Trophoblast cell (in vitro differentiated cells and primary cell): ENCODE data around the gene TNFRSF14.

Source experiments
- DNase-seq, 2 donors: peaks; one replicate each; pipeline ENCODE4 v3.0.0-alpha.2; 2016
- H2AFZ ChIP-seq: 2 replicates; pipeline ENCODE4 v1.6.1; 2013; ENCODE audit warnings: low read length, moderate library complexity, mild to moderate bottlenecking; ENCODE audit not compliant: insufficient read depth, poor library complexity
- H2AK5ac ChIP-seq: 2 replicates; pipeline ENCODE4 v1.6.1; 2013; ENCODE audit warnings: mild to moderate bottlenecking, low read length
- H2BK120ac ChIP-seq: 2 replicates; pipeline ENCODE4 v1.6.1; 2013; ENCODE audit warnings: low read length, mild to moderate bottlenecking, moderate library complexity; ENCODE audit not compliant: insufficient read depth, poor library complexity
- H2BK12ac ChIP-seq: 2 replicates; pipeline ENCODE4 v1.6.1; 2013; ENCODE audit warnings: mild to moderate bottlenecking, low read length, moderate library complexity
- H2BK5ac ChIP-seq: 2 replicates; pipeline ENCODE4 v1.6.1; 2013; ENCODE audit warnings: low read length, low read depth, moderate library complexity, mild to moderate bottlenecking; ENCODE audit not compliant: poor library complexity
- H3K14ac ChIP-seq: 2 replicates; pipeline ENCODE4 v1.6.1; 2013; ENCODE audit warnings: mild to moderate bottlenecking, low read length
- H3K18ac ChIP-seq: 2 replicates; pipeline ENCODE4 v1.6.1; 2013; ENCODE audit warnings: mild to moderate bottlenecking, low read length
- H3K23ac ChIP-seq: 2 replicates; pipeline ENCODE4 v1.6.1; 2013; ENCODE audit warnings: low read length
- H3K27ac ChIP-seq: 2 replicates; pipeline ENCODE4 v1.5.1; 2013; ENCODE audit warnings: low read depth, mild to moderate bottlenecking, inconsistent platforms, low read length, moderate library complexity
- H3K27me3 ChIP-seq: 2 replicates; pipeline ENCODE4 v1.6.1; 2013; ENCODE audit warnings: inconsistent platforms, mild to moderate bottlenecking, low read length, moderate library complexity; ENCODE audit not compliant: insufficient read depth
- H3K36me3 ChIP-seq, 2 experiments: 1 replicate in 1 of 2; 2 replicates in 1 of 2; pipeline ENCODE4 v1.6.1; 2013; ENCODE audit warnings: low read length in 2 of 2, mild to moderate bottlenecking in 2 of 2, moderate library complexity in 1 of 2; ENCODE audit not compliant: insufficient read depth in 2 of 2, control insufficient read depth in 1 of 2
- H3K4ac ChIP-seq: 2 replicates; pipeline ENCODE4 v1.6.1; 2013; ENCODE audit warnings: low read depth, mild to moderate bottlenecking, low read length, moderate library complexity
- H3K4me1 ChIP-seq, 2 experiments: 1 replicate in 1 of 2; 2 replicates in 1 of 2; pipeline ENCODE4 v1.6.1; 2013; ENCODE audit warnings: low read length in 2 of 2, mild to moderate bottlenecking in 2 of 2, moderate library complexity in 1 of 2; ENCODE audit not compliant: insufficient read depth in 2 of 2, control insufficient read depth in 1 of 2
- H3K4me2 ChIP-seq: 2 replicates; pipeline ENCODE4 v1.6.1; 2013; ENCODE audit warnings: inconsistent platforms, mild to moderate bottlenecking, low read length, moderate library complexity
- H3K4me3 ChIP-seq: 2 replicates; pipeline ENCODE4 v1.5.1; 2013; ENCODE audit warnings: mild to moderate bottlenecking, low read depth, low read length, inconsistent platforms
- H3K79me1 ChIP-seq: one replicate; pipeline ENCODE4 v1.6.1; 2013; ENCODE audit warnings: low read length
- H3K79me2 ChIP-seq: 2 replicates; pipeline ENCODE4 v1.6.1; 2013; ENCODE audit warnings: low read length, mild to moderate bottlenecking; ENCODE audit not compliant: control insufficient read depth, insufficient read depth, poor library complexity
- H3K9ac ChIP-seq: 2 replicates; pipeline ENCODE4 v1.6.1; 2013; ENCODE audit warnings: mild to moderate bottlenecking, low read length
- H3K9me3 ChIP-seq: 2 replicates; pipeline ENCODE4 v1.6.1; 2013; ENCODE audit warnings: low read depth, mild to moderate bottlenecking, control low read depth, inconsistent platforms, low read length; ENCODE audit not compliant: insufficient read depth
- H4K12ac ChIP-seq: 2 replicates; pipeline ENCODE4 v1.6.1; 2013; ENCODE audit warnings: low read depth, mild to moderate bottlenecking, low read length, moderate library complexity
- H4K8ac ChIP-seq: 2 replicates; pipeline ENCODE4 v1.6.1; 2013; ENCODE audit warnings: low read depth, mild to moderate bottlenecking, low read length, moderate library complexity
- H4K91ac ChIP-seq: one replicate; pipeline ENCODE4 v1.6.1; 2013; ENCODE audit warnings: low read depth, mild to moderate bottlenecking, low read length, moderate library complexity
- WGBS: extraction: QIAGEN DNeasy Blood & Tissue Kit; methylation state at CpG from one replicate; pipeline ENCODE4 v1.1.7; 2013; ENCODE audit warnings: missing lambda C conversion rate; ENCODE audit not compliant: insufficient read length, insufficient coverage; ENCODE audit errors: extremely low coverage; 5-methylcytosine and 5-hydroxymethylcytosine counted together

Gene TNFRSF14

DNA sequence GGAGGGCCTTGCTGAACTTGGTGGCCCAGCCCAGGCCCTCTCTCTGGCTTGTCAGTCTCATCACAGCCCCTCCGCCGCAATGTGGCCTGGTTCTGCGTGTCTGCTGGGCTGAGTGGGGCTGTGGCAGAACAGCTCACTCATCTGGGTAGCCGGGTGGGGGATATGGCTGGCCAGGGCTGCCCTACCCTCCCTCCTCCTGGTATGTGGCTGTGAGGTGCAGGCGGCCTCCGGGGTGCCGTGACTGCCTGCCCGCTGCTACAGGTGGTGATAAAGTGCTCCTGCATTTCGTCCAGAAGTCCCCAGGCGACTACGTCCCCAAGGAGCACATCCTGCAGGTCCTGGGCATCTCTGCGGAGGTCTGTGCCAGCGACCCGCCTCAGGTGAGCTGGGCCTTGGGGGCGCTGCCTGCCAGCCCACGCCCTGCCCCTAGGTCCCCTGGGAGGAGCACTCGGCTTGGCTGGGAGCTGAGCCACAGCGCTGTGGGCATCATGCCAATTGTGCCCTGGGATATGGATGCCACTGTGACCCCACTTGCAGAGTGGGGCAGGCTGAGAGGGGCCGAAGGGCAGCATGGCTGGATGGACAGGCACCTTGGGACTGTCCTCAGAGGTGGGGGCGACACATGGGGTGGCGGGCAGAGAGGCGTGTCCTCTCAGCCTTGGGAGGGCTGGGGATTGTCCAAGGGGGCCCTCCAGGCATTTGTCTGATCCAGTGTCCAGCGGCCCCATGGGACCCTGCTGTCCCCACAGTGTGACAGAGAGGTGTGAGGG, 32.7 kb downstream of the TNFRSF14 start:
- no peak for DNase-seq
- Histone ChIP-seq H3K18ac (no peak overlapping the region), H2BK120ac (no peak overlapping the region), H4K8ac (no peak overlapping the region), H4K91ac (no peak overlapping the region), H3K14ac (no peak overlapping the region), H3K4me1 (peaks cover 7 to 12% of the 10 kb centered on the region in 2 experiments), H3K23ac (no peak overlapping the region), H3K27ac (no peak overlapping the region), H2AFZ (no peak overlapping the region), H4K12ac (no peak overlapping the region), H3K36me3 (no peaks in the 10 kb centered on the region), H3K79me2 (peaks cover 9% of the 10 kb centered on the region), H3K4ac (no peak overlapping the region), H3K4me2 (no peak overlapping the region), H3K9me3 (peaks cover 11% of the 10 kb centered on the region), H3K4me3 (no peak overlapping the region), H2AK5ac (no peak overlapping the region), H3K79me1 (peaks cover 16% of the 10 kb centered on the region), H3K27me3 (peaks cover 2% of the 10 kb centered on the region), H3K9ac (no peak overlapping the region), H2BK12ac (no peak overlapping the region), H2BK5ac (no peak overlapping the region)
- no CpG with 5 or more reads among the region's 23 CpGs for WGBS

DNA sequence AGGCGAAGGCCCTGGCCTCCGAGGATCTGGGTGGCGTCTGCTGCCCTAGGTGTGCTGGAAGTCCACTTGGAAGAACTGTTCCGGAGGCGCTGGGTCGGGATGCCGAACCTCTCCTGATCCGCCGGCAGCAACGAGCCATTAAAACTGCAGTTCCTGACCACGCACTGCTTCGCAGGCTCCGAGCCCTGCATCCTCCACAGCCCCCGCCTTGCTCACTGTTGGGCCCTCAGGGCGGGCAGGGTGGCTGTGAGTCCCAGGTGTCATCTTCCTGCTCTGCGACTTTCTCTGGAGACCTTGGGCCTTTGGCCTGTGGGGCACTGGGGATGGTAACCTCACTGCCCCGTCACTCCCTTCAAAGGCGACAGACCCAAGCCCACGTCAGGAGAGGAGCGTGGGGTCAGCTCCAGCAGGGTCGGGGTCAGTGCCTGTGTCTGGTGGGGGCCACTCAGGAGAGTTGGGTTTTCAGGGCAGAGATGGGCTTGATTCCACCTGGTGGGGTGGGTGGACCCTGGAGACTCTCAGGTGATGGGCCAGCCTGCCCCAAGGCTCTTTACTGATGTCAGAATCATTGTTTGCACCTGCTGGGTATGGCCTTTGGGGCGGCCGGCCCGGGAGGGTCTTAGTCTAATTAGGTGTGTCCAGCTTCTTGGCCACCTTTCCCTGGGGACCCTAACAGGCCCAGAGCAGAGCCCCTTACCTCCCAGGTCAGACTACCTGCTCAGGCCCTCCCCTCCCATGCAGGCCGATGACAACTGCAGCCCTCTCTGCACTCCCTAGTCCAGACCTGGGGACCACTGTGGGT, 33.5 kb downstream of the TNFRSF14 start:
- Histone ChIP-seq H2BK120ac (no peak overlapping the region), H3K79me1 (peaks cover 16% of the 10 kb centered on the region), H3K4me2 (no peak overlapping the region), H3K27me3 (peaks cover 2% of the 10 kb centered on the region), H3K27ac (no peak overlapping the region), H3K4me3 (no peak overlapping the region), H3K9me3 (peaks cover 13% of the 10 kb centered on the region), H2BK12ac (no peak overlapping the region), H3K14ac (no peak overlapping the region), H4K91ac (no peak overlapping the region), H3K4ac (no peak overlapping the region), H3K23ac (no peak overlapping the region), H4K8ac (no peak overlapping the region), H2AK5ac (no peak overlapping the region), H3K18ac (no peak overlapping the region), H3K36me3 (no peaks in the 10 kb centered on the region), H2BK5ac (no peak overlapping the region), H3K4me1 (peaks cover 7 to 12% of the 10 kb centered on the region in 2 experiments), H3K79me2 (peaks cover 9% of the 10 kb centered on the region), H4K12ac (no peak overlapping the region), H2AFZ (no peak overlapping the region), H3K9ac (no peak overlapping the region)
- DNase-seq, result no peak
- WGBS, result no CpG with 5 or more reads among the region's 25 CpGs

DNA sequence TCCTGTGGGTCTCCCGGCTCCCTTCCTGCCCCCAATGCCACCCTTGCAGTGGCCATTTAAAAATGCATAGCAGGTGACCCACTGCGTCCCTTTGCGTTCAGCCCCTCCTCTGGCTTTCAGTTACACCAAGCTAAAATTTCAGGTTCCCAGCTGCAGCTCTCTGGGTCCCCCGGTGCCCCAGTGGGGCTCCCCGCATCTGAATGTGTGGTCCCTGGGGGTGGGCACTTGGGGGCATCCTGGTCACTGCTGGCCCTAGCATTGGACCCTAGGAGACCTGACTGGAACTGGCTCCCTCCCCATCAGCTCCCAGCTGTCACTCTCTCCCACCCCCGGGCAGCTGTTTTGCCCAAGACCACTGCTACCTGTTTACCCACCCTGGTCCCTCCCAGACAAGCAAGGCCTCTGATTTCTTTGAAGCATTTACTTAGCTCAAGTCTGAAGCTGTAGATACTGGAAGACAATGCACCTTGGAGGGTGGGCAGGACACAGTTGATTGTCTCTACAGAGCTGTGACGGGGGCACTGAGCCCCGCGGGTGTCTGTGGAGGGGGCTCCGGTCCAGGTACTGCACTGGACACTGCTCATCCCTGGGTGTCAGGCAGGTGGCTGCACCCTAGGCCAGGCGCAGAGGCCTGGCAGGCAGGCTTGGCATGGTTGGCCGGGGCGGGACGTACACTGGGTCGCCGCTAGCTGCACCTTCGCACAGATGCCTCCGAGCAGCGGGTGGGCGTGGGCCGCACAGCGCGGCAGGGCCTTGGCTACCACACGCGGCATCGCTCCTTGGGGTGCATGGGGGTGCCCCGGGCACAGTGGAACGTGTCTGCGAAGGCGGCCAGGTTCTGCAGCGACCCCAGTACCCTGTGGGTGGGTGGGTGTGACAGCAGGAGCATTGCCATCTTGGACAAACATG, 34.3 kb downstream of the TNFRSF14 start:
- WGBS, result no CpG with 5 or more reads among the region's 31 CpGs
- H3K18ac ChIP-seq, result no peak overlapping the region
- H4K12ac ChIP-seq, result no peak overlapping the region
- no peak overlapping the region for H2BK5ac ChIP-seq
- no peak overlapping the region for H4K8ac ChIP-seq
- H3K79me2 ChIP-seq, result peaks cover 9% of the 10 kb centered on the region
- no peak overlapping the region for H2BK120ac ChIP-seq
- H3K14ac ChIP-seq, result no peak overlapping the region
- no peak overlapping the region for H3K4me3 ChIP-seq
- no peak overlapping the region for H3K27ac ChIP-seq
- peaks cover 2% of the 10 kb centered on the region for H3K27me3 ChIP-seq
- H3K23ac ChIP-seq, result no peak overlapping the region
- H2AK5ac ChIP-seq, result no peak overlapping the region
- peaks cover 7 to 8% of the 10 kb centered on the region in 2 experiments for H3K4me1 ChIP-seq
- H3K9ac ChIP-seq, result no peak overlapping the region
- peaks cover 16% of the 10 kb centered on the region for H3K79me1 ChIP-seq
- DNase-seq, result no peak
- H3K4me2 ChIP-seq, result no peak overlapping the region
- no peaks in the 10 kb centered on the region for H3K36me3 ChIP-seq
- no peak overlapping the region for H2AFZ ChIP-seq
- no peak overlapping the region for H2BK12ac ChIP-seq
- H4K91ac ChIP-seq, result no peak overlapping the region
- no peak overlapping the region for H3K4ac ChIP-seq
- peaks cover 13% of the 10 kb centered on the region for H3K9me3 ChIP-seq

DNA sequence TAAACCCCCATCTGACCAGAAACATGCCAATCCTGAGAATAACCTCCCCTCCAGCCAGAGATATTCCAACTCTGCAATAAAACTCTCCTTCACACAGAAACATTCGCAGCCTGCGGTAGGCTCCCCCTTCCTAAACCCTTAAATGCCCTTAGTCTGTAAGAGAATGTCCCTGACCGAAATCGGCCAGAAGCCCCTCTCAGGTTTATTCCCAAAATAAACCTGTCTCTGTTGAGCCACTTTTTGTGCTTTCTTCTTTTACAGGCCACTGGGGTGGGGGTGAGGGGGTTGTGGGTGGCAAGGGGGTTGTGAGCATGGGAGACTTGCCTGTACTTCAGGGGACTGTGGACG, 35.0 kb downstream of the TNFRSF14 start:
- Histone ChIP-seq H2BK120ac (no peak overlapping the region), H2AK5ac (no peak overlapping the region), H3K4ac (no peak overlapping the region), H4K8ac (no peak overlapping the region), H3K18ac (no peak overlapping the region), H3K79me2 (peaks cover 5% of the 10 kb centered on the region), H3K27me3 (peaks cover 2% of the 10 kb centered on the region), H2AFZ (no peak overlapping the region), H3K27ac (no peak overlapping the region), H3K36me3 (no peaks in the 10 kb centered on the region), H4K12ac (no peak overlapping the region), H2BK5ac (no peak overlapping the region), H3K14ac (no peak overlapping the region), H2BK12ac (no peak overlapping the region), H3K4me1 (peaks cover 4 to 5% of the 10 kb centered on the region in 2 experiments), H3K23ac (no peak overlapping the region), H3K4me3 (no peak overlapping the region), H4K91ac (no peak overlapping the region), H3K9ac (no peak overlapping the region), H3K4me2 (no peak overlapping the region), H3K9me3 (peaks cover 17% of the 10 kb centered on the region), H3K79me1 (peaks cover 9% of the 10 kb centered on the region)
- DNase-seq, result no peak
- no CpG with 5 or more reads among the region's 5 CpGs for WGBS
